HEK293T (cell line): ENCODE data around the gene NRDC.

ENCODE experiments used
- ARNT ChIP-seq: fragments of 450-650 bp; IDR thresholded peaks from 2 replicates; pipeline ENCODE4 v1.6.1; 2017; ENCODE audit warnings: mild to moderate bottlenecking
- BHLHE40 ChIP-seq: fragments of 450-650 bp; IDR thresholded peaks from 2 replicates; pipeline ENCODE4 v1.6.1; 2016; ENCODE audit warnings: mild to moderate bottlenecking, moderate library complexity, borderline replicate concordance
- FOXK2 ChIP-seq: fragments of 450-650 bp; IDR thresholded peaks from 2 replicates; pipeline ENCODE4 v1.6.1; 2016; ENCODE audit warnings: mild to moderate bottlenecking
- FOXM1 ChIP-seq: fragments of 450-650 bp; IDR thresholded peaks from 2 replicates; pipeline ENCODE4 v1.6.1; 2017; ENCODE audit warnings: mild to moderate bottlenecking, borderline replicate concordance
- SP1 ChIP-seq: fragments of 450-650 bp; IDR thresholded peaks from 2 replicates; pipeline ENCODE4 v1.6.1; 2017
- SUZ12 ChIP-seq: fragments of 450-650 bp; IDR thresholded peaks from 2 replicates; pipeline ENCODE4 v1.6.1; 2016; ENCODE audit warnings: mild to moderate bottlenecking
- TARDBP ChIP-seq: fragments of 450-650 bp; IDR thresholded peaks from 2 replicates; pipeline ENCODE4 v1.6.1; 2016

GRCh38 chr1:51788938-51789337 is 89.6 kb downstream of the NRDC start:
- no peak for TF ChIP-seq FOXM1
- TF ChIP-seq SUZ12 = no peak
- no peak for TF ChIP-seq ARNT
- no peak for TF ChIP-seq TARDBP
- TF ChIP-seq SP1 = no peak
- no peak for TF ChIP-seq BHLHE40
- no peak for TF ChIP-seq FOXK2
